Adipocyte (in vitro differentiated cells): ENCODE data around the gene RAB11FIP3.

Experiments
- DNase-seq: peaks from one replicate; pipeline ENCODE4 v3.0.0-alpha.2; 2015; ENCODE audit warnings: low read depth
- H3K27me3 ChIP-seq: replicated peaks from 2 replicates; pipeline ENCODE4 v1.7.0; 2013; ENCODE audit warnings: mild to moderate bottlenecking, low read length, moderate library complexity; ENCODE audit not compliant: control insufficient read depth, insufficient read depth
- H3K36me3 ChIP-seq: 2 replicates; pipeline ENCODE4 v1.7.0; 2013; ENCODE audit warnings: low read length, mild to moderate bottlenecking, moderate library complexity; ENCODE audit not compliant: control insufficient read depth, insufficient read depth, severe bottlenecking
- H3K4me1 ChIP-seq: 2 replicates; pipeline ENCODE4 v1.7.0; 2013; ENCODE audit warnings: mild to moderate bottlenecking, low read length, moderate library complexity; ENCODE audit not compliant: control insufficient read depth, insufficient read depth
- H3K4me3 ChIP-seq: 2 replicates; pipeline ENCODE4 v1.7.0; 2013; ENCODE audit warnings: mild to moderate bottlenecking, low read length, moderate library complexity
- H3K9ac ChIP-seq: 2 replicates; pipeline ENCODE4 v1.7.0; 2013; ENCODE audit warnings: mild to moderate bottlenecking, low read length, moderate library complexity
- H3K9me3 ChIP-seq: 2 replicates; pipeline ENCODE4 v1.7.0; 2013; ENCODE audit warnings: mild to moderate bottlenecking, low read length, moderate library complexity; ENCODE audit not compliant: control insufficient read depth

RAB11FIP3 gene

GRCh38 chr16:556474-557173 lies 131.2 kb downstream of the RAB11FIP3 start:
- Histone ChIP-seq H3K4me3 (no peak overlapping the region), H3K27me3 (peaks cover 10% of the 10 kb centered on the region), H3K4me1 (peaks cover 11% of the 10 kb centered on the region), H3K36me3 (peaks cover 4% of the 10 kb centered on the region), H3K9me3 (no peaks in the 10 kb centered on the region), H3K9ac (no peak overlapping the region)
- DNase-seq, result no peak

- Histone ChIP-seq H3K9ac (no peak overlapping the region), H3K9me3 (no peaks in the 10 kb centered on the region), H3K4me3 (no peak overlapping the region), H3K36me3 (no peaks in the 10 kb centered on the region), H3K27me3 (peaks cover 14% of the 10 kb centered on the region), H3K4me1 (peaks cover 11% of the 10 kb centered on the region)
- DNase-seq, result no peak
Measured at GRCh38 chr16:557463-558297, 132.2 kb downstream of the RAB11FIP3 start.

GRCh38 chr16:558298-559020 lies 133.0 kb downstream of the RAB11FIP3 start:
- Histone ChIP-seq H3K4me3 (no peak overlapping the region), H3K9me3 (no peaks in the 10 kb centered on the region), H3K4me1 (peaks cover 11% of the 10 kb centered on the region), H3K27me3 (peaks cover 14% of the 10 kb centered on the region), H3K36me3 (no peaks in the 10 kb centered on the region), H3K9ac (no peak overlapping the region)
- DNase-seq, result no peak

GRCh38 chr16:559021-559380 lies 133.6 kb downstream of the RAB11FIP3 start:
- Histone ChIP-seq H3K4me1 (peaks cover 10% of the 10 kb centered on the region), H3K4me3 (no peak overlapping the region), H3K9ac (no peak overlapping the region), H3K9me3 (no peaks in the 10 kb centered on the region), H3K27me3 (peaks cover 14% of the 10 kb centered on the region), H3K36me3 (no peaks in the 10 kb centered on the region)
- DNase-seq, result no peak

- DNase-seq, result peak; percentile 24
- Histone ChIP-seq H3K9ac (no peak overlapping the region), H3K9me3 (no peaks in the 10 kb centered on the region), H3K4me1 (peaks cover 5% of the 10 kb centered on the region), H3K27me3 (peaks cover 14% of the 10 kb centered on the region), H3K4me3 (no peak overlapping the region), H3K36me3 (no peaks in the 10 kb centered on the region)
Measured at GRCh38 chr16:559411-560203, 134.2 kb downstream of the RAB11FIP3 start.

- Histone ChIP-seq H3K27me3 (peaks cover 14% of the 10 kb centered on the region), H3K9ac (no peak within 1 kb of the TSS), H3K4me3 (no peak within 1 kb of the TSS), H3K36me3 (no peaks in the 10 kb centered on the region), H3K9me3 (no peaks in the 10 kb centered on the region), H3K4me1 (no peaks in the 10 kb centered on the region)
- DNase-seq, result peak; percentile 19
Measured at GRCh38 chr16:560204-560700, 134.8 kb downstream of the RAB11FIP3 start, which contains the start of gene PRR35. Gene PRR35 (plus strand): TSS chr16:560394. CDS start chr16:563295, 2,901 bp downstream.

GRCh38 chr16:560701-561412 lies 135.4 kb downstream of the RAB11FIP3 start:
- peaks cover 14% of the 10 kb centered on the region for H3K27me3 ChIP-seq
- no peaks in the 10 kb centered on the region for H3K9me3 ChIP-seq
- no peak overlapping the region for H3K4me3 ChIP-seq
- no peaks in the 10 kb centered on the region for H3K4me1 ChIP-seq
- no peak for DNase-seq
- H3K36me3 ChIP-seq, result no peaks in the 10 kb centered on the region
- no peak overlapping the region for H3K9ac ChIP-seq

- Histone ChIP-seq H3K9me3 (no peaks in the 10 kb centered on the region), H3K9ac (no peak overlapping the region), H3K4me1 (peaks cover 2% of the 10 kb centered on the region), H3K27me3 (peaks cover 14% of the 10 kb centered on the region), H3K36me3 (no peaks in the 10 kb centered on the region), H3K4me3 (no peak overlapping the region)
- no peak for DNase-seq
Measured at GRCh38 chr16:561413-561794, 136.0 kb downstream of the RAB11FIP3 start.

- Histone ChIP-seq H3K9ac (no peak overlapping the region), H3K4me1 (peaks cover 10% of the 10 kb centered on the region), H3K4me3 (no peak overlapping the region), H3K9me3 (no peaks in the 10 kb centered on the region), H3K27me3 (peaks cover 14% of the 10 kb centered on the region), H3K36me3 (no peaks in the 10 kb centered on the region)
- no peak for DNase-seq
Measured at GRCh38 chr16:561957-562938, 136.8 kb downstream of the RAB11FIP3 start.
